ENCODE measurements around the gene FOXB1. TPM values are rescaled to one million over a fixed set of nuclear protein-coding genes. Genes with fewer than 3 reads are reported as not detected.

FOXB1 gene
- total RNA-seq, 2 donors from 2014 or later: not detected

GRCh38 chr15:60017538-60018520 is 13.7 kb downstream of the FOXB1 start:
- no peak for TF ChIP-seq CTCF (IDR thresholded peaks at IDR 0.05)
- intact Hi-C loops (cut with DNase I): no loop called here
- Histone ChIP-seq H3K36me3 (no peaks in the 10 kb centered on the region), H3K27me3 (peaks cover 3% of the 10 kb centered on the region), H3K4me1 (no peaks in the 10 kb centered on the region), H3K9me3 (no peaks in the 10 kb centered on the region), H3K4me3 (no peak overlapping the region), H3K27ac (no peak overlapping the region), H3K9ac (ENCODE audit: low read depth in 2 of 2, low read length in 2 of 2) (no peak overlapping the region)
- no peak for DNase-seq

GRCh38 chr15:60020736-60021135 is 16.6 kb downstream of the FOXB1 start:
- Histone ChIP-seq H3K9me3 (no peaks in the 10 kb centered on the region), H3K4me3 (no peak overlapping the region), H3K27ac (no peak overlapping the region), H3K4me1 (no peaks in the 10 kb centered on the region), H3K36me3 (no peaks in the 10 kb centered on the region), H3K9ac (ENCODE audit: low read depth in 2 of 2, low read length in 2 of 2) (no peak overlapping the region), H3K27me3 (no peaks in the 10 kb centered on the region)
- TF ChIP-seq CTCF (IDR thresholded peaks at IDR 0.05): no peak
- intact Hi-C loops (cut with DNase I): no loop called here
- DNase-seq: no peak

GRCh38 chr15:60021589-60022378 is 17.7 kb downstream of the FOXB1 start:
- DNase-seq: no peak
- Histone ChIP-seq H3K4me3 (no peak overlapping the region), H3K27me3 (no peaks in the 10 kb centered on the region), H3K27ac (no peak overlapping the region), H3K36me3 (no peaks in the 10 kb centered on the region), H3K9me3 (no peaks in the 10 kb centered on the region), H3K4me1 (no peaks in the 10 kb centered on the region), H3K9ac (ENCODE audit: low read depth in 2 of 2, low read length in 2 of 2) (no peak overlapping the region)
- intact Hi-C loops (cut with DNase I): no loop called here
- TF ChIP-seq CTCF (IDR thresholded peaks at IDR 0.05): no peak

- Histone ChIP-seq H3K27me3 (no peaks in the 10 kb centered on the region), H3K4me1 (no peaks in the 10 kb centered on the region), H3K9ac (ENCODE audit: low read depth in 2 of 2, low read length in 2 of 2) (no peak overlapping the region), H3K4me3 (no peak overlapping the region), H3K9me3 (no peaks in the 10 kb centered on the region), H3K36me3 (no peaks in the 10 kb centered on the region), H3K27ac (no peak overlapping the region)
- intact Hi-C loops (cut with DNase I): no loop called here
- DNase-seq: no peak
- no peak for TF ChIP-seq CTCF (IDR thresholded peaks at IDR 0.05)
Observed at GRCh38 chr15:60022379-60022741, 18.2 kb downstream of the FOXB1 start.

GRCh38 chr15:60026555-60026954 is 22.4 kb downstream of the FOXB1 start:
- no peak for DNase-seq
- H3K9ac ChIP-seq (ENCODE audit: low read depth in 2 of 2, low read length in 2 of 2): no peak overlapping the region
- no peak overlapping the region for H3K4me3 ChIP-seq
- no peaks in the 10 kb centered on the region for H3K9me3 ChIP-seq
- TF ChIP-seq CTCF (IDR thresholded peaks at IDR 0.05): no peak
- no peaks in the 10 kb centered on the region for H3K36me3 ChIP-seq
- no peak overlapping the region for H3K27ac ChIP-seq
- no peaks in the 10 kb centered on the region for H3K4me1 ChIP-seq
- intact Hi-C loops (cut with DNase I): no loop called here
- no peaks in the 10 kb centered on the region for H3K27me3 ChIP-seq

Measured in colonic mucosa (tissue), 4 donors.